GM18498 (cell line): ENCODE data around the gene LCAT.
"Not testable (repeated sequence)": the region's sequence is repeated elsewhere in the genome, so short reads cannot be mapped to it uniquely, and the experiment has no call there.

Experiments used
- ATAC-seq: cut with Tn5 transposase; IDR thresholded peaks from one replicate; pipeline ENCODE4 v1.9.1; 2021; ENCODE audit warnings: mild to moderate bottlenecking, moderate library complexity; ENCODE audit not compliant: unreplicated experiment

The LCAT gene

GRCh38 chr16:67948015-67948414 is 4.1 kb upstream of the LCAT start:
- no peak for ATAC-seq

DNA sequence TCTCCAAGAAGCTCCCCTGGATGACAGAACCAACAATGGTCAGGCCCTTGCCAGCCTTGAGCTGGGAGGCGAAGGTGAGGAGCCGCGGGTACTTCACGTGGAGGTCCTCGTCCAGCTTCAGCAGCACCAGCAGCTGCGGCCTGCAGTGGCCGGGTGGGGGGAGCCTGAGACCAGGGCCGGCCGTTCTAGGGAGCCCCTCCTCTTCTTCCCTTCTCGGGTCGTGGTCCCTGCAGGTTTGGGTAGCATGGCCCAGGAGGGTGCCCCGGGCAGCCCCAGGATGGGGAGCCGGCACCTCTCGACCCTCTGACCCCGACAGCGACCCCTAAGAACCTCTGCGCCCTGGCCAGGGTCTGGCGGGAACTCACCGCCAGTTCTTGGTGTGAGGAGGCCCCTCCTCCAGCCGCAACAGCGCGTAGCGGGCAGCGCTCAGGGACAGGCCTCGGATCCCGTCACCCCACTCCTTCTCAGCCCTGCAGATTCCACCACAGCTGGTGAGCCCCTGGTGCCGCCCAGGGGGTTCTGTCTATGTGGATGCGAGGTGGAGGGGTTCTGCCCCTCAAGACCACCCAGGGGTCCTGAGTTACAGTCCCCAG is 3.1 kb upstream of the LCAT start:
- ATAC-seq, result no peak

DNA sequence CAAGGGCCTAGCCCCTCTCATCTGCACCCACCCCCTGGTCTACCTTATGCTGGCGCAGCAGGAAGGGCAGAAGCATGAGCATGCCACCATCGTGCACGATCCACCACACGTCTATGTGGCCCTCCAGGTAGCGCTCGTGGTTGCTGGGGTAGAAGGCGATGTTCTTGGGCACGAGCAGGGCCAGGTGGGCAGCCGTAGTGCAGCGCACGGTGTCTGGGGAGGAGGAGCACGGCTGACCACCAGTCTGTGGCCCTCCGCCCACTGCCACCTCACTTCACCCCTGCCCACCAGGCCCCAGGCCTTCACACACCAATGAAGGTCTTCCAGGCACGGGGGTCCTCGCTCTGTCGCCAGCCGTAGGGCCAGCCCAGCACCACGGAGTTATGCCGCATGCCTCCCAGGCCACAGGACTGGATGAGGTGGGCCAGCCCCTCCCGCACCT is 2.2 kb upstream of the LCAT start:
- no peak for ATAC-seq

DNA sequence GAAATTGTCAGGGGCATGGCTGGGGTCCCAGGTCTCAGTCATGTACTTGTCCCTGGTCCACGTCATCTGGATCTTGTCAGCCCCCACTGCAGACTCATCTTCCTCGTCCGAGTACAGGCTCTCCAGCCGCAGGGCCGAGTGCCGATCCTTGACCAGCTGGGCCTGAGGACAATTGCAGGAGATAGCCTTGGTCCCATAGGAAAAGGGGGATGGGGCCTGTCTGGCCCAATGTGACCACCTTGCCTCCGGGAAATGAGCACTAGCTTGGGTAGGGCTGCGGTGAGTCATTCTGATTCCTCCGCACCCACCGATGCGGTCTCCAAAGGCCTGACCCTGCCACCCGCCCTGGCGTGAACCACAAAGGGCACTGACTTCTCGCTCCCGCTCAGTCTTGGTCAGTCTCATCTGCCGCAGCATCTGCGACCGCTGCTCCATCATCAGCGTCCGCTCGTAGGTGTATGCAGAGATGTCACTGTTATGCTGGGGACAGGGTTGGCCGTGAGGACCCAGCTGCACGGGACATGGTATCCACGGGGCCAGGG is 1.5 kb upstream of the LCAT start:
- ATAC-seq, result no peak

GRCh38 chr16:67944690-67945391 is 921 bp upstream of the LCAT start:
- no peak for ATAC-seq

- no peak for ATAC-seq
Observed at GRCh38 chr16:67943256-67943618, 683 bp downstream of the LCAT start.

GRCh38 chr16:67942510-67943255 is 1.2 kb downstream of the LCAT start:
- ATAC-seq, result no peak

DNA sequence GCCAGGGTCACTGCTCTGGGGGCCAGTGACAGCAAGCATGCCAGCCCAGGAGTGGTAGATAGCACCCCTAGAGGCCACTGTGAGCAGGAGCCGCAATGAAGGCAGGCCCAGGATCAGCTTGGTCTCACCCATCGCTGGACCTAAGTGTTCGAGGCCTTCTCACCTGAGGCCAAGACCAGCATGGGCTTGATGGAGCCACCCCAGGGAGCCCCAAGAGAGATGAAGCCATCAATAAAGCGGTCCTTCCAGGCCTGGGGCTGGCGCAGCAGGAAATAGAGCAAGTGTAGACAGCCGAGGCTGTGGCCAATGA is 1.8 kb downstream of the LCAT start:
- ATAC-seq, result no peak

DNA sequence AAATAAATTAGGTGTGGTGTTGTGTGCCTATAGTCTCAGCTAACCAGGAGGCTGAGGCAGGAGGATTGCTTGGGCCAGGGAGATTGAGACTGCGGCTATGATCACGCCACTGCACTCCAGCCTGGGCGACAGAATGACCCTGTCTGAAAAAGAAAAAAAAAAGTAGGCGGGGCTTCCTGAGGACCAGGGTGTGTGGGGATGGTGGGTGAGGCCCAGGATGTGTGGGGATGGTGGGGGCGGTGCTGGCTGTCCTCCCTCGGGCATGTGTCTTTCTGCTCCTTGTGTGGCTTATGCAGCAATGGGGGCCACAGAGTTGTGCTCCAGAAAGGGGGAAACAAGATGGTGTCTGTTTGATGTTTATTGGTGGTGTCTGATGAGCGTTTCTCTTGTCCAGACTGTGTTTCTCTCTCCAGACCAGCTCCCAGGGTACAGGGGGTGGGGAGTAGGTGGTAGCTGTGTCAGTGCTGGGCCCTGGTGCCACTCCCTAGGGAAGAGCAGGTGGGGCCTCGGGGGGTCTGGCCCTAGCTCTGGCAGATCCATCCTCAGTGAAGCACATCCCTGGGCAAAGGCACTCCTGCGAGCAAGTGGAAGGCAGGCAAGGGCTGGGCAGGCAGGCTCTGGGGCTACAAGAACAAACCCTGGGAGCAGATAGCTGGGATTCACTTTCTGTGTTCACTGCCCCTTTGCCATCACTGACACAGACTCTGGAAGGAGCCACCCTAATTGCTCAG is 2.3 kb downstream of the LCAT start:
- no peak for ATAC-seq

DNA sequence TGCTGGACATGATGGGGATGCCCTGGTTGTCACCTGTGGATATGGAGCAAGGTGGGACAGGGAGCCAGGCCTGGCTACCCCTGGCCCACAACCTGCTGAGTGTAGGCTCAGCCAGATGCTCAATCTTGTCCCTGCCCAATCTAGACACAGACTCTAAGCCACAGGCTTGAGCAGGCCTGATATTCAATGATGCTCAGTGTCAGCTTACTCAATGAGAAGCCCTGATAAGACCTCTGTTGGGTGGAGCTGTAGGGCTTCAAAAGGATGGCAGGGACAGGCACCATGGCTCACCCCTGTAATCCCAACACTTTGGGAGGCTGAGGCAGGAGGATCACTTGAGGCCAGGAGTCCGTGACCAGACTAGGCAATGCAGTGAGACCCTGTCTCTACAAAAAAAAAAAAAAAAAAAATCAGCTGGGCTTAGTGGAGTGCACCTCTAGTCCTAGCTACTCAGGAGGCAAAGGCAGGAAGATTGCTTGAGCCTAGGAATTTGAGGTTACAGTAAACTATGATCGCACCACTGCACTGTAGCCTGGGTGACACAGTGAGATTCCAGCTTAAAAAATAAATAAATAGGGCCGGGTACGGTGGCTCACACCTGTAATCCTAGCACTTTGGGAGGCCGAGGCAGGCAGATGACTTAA is 3.4 kb downstream of the LCAT start:
- ATAC-seq, result no peak

- no peak for ATAC-seq
Observed at GRCh38 chr16:67939507-67940445, 4.1 kb downstream of the LCAT start.

DNA sequence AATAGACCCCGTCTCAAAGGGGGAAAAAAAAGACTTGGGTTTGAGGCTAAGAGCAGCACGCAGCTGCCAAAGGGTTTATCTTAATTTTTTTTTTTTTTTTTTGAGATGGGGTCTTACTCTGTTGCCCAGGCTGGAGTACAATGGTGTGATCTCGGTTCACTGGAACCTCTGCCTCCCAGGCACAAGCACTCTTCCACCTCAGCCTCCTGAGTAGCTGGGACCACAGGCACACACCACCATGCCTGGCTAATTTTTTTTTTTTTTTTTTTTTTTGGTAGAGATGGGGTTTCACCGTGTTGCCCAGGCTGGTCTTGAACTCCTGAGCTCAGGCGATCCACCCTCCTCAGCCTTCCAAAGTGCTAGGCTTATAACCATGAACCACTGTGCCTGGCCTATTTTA is 6.2 kb downstream of the LCAT start:
- ATAC-seq, result not testable (repeated sequence)

- ATAC-seq, result peak; percentile 58
Observed at GRCh38 chr16:67936880-67937605, 6.9 kb downstream of the LCAT start.

DNA sequence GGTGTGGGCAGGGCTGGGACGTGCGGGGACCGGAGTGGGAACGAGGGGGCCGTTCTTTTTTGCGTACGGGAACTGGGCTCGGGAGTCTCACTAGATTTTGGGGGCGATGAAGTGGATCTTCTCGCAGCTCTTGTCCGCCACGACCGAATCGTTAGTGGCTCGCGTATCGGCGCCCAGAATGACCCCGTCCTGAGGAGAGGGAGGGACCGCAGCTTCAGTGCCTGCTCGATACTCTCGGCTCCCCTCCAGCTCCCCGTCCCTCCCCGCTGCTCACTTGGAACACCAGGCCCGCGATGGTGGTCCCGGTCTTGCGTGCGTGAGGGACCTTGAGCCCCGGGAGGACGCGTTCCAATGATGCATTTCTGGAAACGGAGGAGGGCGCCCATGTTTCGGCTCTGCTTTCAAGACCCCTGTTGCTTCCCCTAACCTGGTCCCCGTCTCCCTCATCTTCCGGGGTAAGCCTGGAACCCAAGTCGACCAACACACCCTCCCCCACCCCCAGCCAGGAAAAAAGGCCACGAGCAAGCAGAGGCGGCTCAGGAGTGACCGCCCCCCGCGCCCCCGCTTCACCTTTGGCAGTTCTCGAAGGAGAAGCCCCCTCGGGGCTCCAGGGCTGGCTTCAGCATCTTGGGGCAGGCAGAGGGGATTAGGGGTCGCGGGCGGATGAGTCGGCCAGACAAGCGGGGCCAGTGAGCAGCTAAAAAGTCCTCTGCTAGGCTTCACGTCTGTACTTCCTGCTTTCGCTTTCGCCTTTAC is 7.6 kb downstream of the LCAT start, which contains the start of gene PSMB10:
Gene PSMB10 (minus strand): TSS at position 727 of the 756 bp plus-strand sequence. CDS start 101 bp downstream, at position 626.
- ATAC-seq, result peak; percentile 6

DNA sequence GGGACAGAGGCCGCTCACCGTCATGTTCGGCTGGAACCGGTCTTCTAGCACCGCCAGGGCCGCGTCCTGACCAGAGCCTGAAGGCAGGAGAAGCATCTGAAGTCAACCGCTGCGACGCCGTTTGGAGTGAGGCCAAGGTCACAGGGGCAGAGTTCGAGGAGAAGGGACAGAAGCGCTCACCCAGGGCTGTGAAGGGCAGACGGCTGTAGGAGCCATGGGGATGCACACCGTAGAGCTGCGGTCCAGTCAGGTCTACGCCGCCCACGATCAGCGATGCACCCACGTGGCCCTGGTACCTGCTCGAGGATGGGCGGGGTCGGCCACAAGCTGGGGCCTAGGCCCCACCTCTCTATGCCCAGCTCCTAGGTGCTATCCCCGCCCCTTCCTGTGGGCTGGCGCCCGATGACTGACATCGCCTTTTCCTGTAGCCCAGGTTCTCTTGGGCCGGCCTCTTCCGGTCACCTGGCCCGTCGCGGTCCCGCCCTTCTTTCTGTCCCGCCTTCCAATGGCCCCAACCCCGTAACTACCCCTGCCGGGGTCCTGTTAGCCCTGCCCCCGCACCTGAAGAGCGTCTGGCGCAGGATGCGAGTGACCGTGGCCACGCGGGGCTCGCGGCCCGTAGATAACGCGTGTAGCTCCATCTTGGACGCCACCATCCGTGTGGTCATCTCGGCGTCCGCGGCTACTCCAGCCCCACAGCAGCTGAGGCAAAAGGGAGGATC is 8.4 kb downstream of the LCAT start:
- peak; percentile 90 for ATAC-seq

DNA sequence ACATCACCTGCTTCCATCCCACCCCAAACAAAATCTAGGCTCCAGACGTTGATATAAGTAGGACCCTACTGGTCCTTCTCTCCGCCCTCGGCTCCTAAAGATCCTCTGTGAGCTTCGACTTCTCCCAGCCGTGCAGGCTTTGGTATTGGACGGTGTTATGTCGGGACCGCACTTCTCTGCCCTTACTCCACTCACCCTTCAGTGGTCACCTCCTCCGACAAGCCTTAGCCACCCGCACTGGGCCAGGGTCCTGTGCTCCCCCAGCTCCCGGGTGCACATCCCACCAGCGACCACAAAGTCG is 8.9 kb downstream of the LCAT start:
- ATAC-seq, result no peak

GRCh38 chr16:67934306-67935100 is 9.4 kb downstream of the LCAT start:
- ATAC-seq, result no peak
